Fibroblast of lung (primary cell): Measurements from ENCODE around the gene TENM3.

ENCODE experiments used
- EZH2 ChIP-seq: IDR thresholded peaks from 2 replicates; pipeline ENCODE4 v1.5.1; 2012; ENCODE audit warnings: low read length, control low read depth, mild to moderate bottlenecking; ENCODE audit errors: missing control alignments
- TF ChIP-seq, protein P1 (sequence below), 2 donors: IDR thresholded peaks in 1 of 2; conservative IDR thresholded peaks in 1 of 2; 1 replicate in 1 of 2; 2 replicates in 1 of 2; pipeline ENCODE4 v1.5.1; 2011 to 2012; ENCODE audit warnings: low read length in 2 of 2, control low read depth in 1 of 2, inconsistent platforms in 1 of 2, low read depth in 1 of 2, mild to moderate bottlenecking in 1 of 2

DNA sequence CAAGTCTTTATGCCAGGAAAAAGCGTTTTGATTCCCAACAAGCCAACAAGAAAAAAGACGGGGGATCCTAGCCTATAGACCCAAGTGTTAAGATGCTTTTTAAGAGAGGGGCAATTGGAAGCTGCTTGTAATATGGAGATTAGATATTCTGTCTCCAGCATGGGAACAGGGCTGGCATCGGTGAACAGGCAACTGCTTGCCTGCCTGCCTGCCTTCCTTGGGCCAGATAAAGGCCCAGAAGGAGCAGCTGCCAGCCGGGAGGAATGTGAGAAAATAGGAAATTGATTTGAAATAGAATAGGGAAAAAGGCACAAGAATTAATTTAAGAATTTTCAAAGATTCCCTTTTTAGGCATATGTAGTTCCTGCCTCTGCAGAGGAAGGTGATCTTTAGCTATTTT lies 192.2 kb downstream of the TENM3 start:
- TF ChIP-seq, protein P1, sequence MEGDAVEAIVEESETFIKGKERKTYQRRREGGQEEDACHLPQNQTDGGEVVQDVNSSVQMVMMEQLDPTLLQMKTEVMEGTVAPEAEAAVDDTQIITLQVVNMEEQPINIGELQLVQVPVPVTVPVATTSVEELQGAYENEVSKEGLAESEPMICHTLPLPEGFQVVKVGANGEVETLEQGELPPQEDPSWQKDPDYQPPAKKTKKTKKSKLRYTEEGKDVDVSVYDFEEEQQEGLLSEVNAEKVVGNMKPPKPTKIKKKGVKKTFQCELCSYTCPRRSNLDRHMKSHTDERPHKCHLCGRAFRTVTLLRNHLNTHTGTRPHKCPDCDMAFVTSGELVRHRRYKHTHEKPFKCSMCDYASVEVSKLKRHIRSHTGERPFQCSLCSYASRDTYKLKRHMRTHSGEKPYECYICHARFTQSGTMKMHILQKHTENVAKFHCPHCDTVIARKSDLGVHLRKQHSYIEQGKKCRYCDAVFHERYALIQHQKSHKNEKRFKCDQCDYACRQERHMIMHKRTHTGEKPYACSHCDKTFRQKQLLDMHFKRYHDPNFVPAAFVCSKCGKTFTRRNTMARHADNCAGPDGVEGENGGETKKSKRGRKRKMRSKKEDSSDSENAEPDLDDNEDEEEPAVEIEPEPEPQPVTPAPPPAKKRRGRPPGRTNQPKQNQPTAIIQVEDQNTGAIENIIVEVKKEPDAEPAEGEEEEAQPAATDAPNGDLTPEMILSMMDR (conservative IDR thresholded peaks at IDR 0.05 in 1 of 2, IDR thresholded peaks at IDR 0.05 in 1 of 2; ENCODE audit: low read depth in 1 of 2, low read length in 2 of 2) = no peak
- no peak for TF ChIP-seq EZH2
